ENCODE measurements around the gene TBC1D16.

The TBC1D16 gene

DNA sequence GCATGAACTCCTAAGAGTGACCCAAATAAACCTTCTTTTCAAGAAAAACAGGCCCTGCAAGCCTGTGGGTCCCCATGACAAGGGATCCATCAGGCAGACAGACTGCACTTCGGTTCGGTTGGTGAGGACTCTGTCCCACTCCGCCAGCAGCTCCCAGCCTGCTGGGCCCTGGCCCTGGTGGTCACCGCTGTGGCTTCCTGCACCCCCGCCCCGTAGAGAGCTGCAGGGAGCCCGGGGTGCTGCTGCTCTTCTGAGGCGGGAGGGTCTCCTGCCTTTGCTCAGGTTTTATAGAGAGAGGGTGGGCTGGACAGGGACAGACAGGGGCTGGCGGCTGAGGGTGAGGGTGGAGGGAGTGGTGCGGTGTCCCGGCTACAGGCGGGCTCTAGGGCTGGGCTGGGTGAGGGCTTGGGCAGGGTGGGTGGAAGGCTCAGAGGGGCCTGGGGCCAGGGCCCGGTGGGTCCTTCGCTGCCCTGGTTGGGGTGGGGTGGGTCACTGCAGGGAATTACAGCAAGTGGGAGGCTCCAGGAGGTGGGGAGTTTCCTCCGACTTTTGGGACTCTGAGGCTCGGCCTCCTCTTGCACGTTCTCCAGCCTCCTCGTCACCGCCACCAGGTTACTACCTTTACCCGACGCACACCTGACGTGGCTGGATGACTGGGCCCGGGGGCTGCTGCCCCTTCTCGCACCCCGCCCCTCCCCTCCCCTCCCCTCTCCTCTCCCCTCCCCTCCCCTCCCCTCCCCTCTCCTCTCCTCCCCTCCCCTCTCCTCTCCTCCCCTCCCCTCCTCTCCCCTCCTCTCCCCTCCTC is 106.2 kb downstream of the TBC1D16 start:
- no peak for DNase-seq (ENCODE audit: low read depth in 1 of 2, low spot score in 1 of 2)

DNA sequence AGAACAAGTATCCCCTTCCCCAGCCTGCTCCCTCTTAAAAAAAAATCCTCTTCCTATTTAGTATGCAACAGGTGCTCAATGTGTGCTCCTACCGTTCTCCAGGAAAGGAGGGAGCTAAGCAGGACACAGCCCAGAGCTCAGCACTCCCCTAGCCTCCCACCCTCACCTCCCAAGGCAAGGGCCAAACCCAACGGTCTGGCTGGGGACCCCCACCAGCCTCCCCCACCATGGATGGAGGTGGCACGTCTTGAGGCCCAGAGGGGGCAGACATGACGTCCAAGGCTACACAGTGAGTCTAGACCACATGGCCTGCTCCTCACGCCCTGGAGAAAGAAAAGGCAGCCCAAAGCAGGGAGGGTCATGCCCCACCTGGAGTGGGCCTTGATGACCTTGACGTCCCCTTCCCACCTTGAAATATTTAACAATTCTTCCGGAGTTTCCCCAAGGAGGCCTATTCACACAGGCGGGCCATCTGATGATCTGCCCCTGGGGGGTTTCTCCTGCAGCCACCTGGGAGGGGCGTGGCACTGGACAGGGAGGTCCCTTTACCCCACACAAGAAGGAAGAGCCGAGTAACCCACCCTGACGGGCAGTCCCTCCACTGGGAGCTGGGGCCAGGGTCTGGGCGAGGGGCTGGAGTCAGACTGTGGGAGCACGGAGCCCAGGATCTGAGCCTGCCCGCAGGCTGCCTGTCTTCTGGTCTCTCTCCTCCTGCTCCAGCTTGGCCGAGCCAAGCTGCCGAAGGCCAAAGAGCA is 107.0 kb downstream of the TBC1D16 start:
- DNase-seq (ENCODE audit: low read depth in 1 of 2, low spot score in 1 of 2), result no peak

DNA sequence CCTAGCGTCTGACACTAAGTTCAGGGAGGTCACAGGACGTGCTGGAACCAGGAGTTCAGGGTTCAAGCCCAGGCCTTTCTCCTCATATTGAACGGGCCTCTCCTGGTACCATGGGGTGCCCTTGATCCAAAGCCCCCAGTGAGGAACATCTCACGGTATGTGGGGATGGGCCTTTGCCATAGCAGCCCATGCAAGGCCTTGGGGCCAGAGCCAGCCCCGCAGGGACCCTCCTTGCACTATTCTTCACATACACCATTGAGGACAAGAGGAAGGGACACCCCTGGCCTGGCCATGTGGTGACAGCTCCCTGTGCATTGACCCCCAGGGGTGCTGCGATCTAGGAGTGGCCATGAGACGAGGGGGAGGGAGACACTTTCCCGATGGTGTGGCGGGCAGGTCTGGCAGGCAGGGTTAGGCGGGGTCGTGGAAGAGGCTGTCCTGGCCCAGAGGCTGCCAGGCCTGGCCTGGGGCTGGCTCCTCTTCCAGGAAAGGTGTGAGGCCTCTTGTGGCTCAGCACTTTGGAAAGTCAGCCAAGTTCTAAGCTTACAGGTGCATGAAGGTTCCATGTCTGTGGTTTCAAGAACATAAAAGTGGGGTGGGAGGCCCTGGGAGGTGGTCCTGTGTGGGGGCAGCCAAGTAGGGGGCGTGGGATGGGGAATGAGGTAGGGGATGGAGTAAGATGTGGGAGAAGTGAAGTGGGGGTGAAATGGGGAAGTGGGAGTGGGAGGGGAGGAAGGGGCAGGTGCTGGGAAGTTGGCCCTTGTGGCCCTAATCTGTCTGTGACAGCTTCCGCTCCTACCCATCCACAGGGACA is 107.8 kb downstream of the TBC1D16 start:
- no peak for DNase-seq (ENCODE audit: low read depth in 1 of 2, low spot score in 1 of 2)

DNA sequence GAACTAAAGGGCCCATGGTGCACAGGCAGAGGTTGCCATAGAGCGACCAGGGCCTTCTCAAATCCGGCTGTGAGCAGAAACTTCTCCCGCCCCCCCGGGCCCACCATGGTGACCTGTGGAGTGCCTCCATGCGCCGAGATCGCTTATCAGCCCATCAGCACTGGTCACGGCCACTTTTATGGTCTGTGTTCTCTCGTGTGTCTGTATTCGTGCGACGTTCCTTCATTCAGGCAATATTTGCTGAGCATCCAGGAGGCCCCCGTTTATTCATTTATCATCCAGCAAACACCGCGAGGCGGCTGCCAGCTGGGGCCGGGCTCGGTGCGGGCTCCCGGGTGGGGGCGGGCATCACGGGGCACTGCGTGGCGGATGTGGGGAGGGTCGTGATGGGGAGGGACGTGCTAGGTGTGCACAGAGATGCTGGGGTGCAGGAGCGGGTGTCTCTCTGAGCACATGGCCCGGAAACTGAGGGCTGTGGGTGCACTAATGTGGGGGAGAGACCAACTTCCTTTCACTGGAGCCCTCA is 108.5 kb downstream of the TBC1D16 start:
- no peak for DNase-seq (ENCODE audit: low read depth in 1 of 2, low spot score in 1 of 2)

DNA sequence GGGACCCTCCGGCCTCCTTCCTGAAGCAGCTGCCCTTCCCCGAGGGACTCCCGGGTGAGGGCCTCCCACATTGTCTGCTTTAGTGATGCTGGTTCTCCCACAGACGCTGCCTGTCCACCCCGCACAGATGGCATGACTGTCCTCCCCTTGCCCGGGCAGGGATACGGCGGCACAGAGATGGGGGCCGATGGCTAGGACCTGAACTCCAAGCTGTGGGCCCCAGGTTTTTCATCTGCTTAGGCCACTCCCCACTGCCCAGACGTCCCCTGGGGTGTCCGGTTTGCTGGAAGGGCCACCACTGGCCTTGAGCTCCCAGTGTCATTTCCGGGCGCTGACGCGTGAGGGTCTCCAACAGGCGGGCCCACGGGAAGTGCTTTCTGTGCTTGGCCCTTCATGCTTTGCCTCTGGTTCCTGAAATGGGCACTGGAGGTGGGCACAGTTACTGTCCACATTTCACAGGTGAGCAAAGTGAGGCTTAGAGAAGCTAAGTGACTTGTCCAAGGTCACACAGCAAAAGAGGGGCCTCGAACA is 109.0 kb downstream of the TBC1D16 start:
- DNase-seq (ENCODE audit: low read depth in 1 of 2, low spot score in 1 of 2), result no peak

DNA sequence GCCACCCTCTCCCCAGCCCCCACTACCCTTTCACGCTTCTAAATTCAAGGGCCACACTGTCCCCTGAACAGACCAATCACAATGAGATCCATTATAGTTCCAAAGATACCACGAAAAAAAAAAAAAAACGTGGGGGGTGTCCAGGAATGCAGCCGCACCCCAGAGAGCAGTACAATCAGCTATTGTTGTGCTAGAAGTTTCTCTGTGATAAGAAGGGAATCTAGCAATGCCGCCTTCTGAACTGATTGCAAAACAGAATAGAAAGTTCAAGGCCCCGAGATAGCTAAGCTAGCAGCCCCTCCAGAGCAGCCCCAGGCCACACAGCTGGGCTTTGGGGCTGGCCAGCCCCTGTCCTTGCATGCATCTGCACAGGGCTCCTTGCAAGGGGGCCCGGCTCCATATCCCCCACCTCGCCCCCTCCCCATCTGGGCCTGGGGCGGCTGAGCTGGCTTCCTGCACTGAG is 109.5 kb downstream of the TBC1D16 start:
- no peak for DNase-seq (ENCODE audit: low read depth in 1 of 2, low spot score in 1 of 2)

DNA sequence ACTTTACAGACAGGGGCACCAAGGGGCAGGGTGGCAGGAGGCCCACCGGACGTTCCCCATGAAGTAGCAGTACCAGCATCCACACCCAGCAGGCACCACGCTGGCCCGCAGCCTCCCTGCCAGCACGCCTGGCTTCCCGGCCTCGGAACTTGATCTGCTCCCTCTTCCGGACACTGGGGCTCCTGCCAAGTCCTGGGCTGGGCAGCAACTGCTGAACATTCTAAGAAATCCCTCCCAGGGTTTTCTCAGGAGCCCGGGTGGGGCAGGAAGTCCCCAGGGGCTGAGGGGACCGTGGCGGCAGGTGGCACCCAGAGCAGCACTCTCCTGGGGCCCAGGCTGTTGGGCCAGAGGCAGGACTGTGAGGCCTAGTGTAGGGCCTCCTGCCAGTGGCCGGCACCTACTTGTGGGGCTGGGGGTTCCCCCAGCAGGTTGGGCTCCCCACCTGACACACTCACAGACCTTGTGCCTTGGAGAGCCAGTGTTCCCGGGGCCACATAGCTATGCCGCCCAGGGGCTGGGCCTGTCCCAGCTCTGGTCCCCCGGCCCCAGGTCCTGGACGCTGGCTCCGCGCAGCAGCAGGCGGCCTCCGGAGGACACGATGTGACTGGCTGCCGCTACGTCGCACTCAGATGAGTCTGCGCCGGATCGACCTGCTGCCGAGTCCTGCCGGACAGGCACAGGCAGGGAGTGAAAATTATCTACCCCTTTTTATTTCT is 110.3 kb downstream of the TBC1D16 start:
- DNase-seq (ENCODE audit: low read depth in 1 of 2, low spot score in 1 of 2), result no peak

DNA sequence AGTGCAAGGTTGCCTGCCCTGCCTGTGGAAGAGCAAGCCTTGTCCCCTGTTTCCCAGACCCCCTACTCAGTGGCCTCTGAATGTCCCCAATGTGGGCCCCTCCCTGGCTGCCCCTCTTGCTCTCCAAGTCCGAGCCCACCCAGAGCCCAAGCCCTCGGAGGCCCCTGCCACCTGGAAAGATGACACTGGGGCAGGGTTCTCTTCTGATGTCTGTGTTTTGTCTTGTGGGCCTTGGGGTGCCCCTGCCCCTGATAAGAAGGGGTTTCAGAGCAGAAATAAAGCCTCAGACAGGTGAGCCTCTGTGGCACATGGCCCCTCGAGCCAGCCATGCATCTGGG is 111.1 kb downstream of the TBC1D16 start:
- DNase-seq (ENCODE audit: low read depth in 1 of 2, low spot score in 1 of 2), result no peak

DNA sequence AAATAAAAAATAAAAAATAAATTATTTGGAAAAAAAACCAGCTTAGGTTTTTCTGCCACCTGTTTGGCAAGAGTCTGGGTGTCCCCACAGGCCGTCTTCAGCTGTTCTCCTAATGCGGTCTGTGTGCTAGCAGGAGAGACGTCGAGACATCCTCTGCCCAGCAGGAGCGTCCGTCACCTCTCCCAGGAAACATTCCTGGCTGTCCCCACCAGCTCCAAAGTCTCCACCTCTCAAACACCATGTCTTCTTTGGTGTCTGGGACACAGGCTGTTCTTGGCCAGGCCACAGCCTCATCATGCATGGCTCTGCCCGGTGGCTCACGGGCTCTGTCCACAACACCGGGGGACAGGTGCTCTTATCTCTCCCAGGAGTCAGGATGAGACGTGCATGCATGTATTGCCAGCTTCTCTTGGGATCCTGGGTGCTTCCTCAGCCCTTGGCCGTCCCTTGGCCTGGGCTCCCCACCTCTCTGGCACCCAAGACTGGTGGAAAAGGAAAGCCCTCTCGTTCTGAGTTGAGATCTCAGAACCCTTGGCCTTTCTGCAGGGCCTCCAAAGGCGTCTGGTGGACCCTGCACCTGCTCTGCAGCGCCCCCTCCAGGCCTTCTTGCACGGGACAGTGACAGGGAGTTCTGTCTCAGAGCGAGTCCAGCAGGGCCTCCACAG is 111.6 kb downstream of the TBC1D16 start:
- peak in 1 of 2 donors; percentile 20 for DNase-seq (ENCODE audit: low read depth in 1 of 2, low spot score in 1 of 2)

DNA sequence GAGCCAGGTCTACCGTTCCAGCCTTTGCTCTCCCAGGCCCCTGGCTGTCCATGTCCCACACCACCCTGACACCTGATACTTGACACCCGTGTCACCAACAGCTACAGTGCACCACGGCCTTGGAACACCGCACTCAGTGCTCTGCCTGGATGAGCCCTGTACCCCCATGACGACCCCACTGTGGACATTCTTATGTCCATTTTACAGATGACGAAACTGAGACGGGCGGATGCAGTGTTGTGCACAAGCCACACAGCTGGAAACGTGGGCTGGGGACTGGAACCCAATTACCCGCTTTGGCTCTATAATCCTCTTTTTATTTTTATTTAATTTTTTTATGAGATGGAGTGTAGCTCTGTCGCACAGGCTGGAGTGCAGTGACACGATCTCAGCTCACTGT is 112.9 kb downstream of the TBC1D16 start:
- no peak for DNase-seq (ENCODE audit: low read depth in 1 of 2, low spot score in 1 of 2)

DNA sequence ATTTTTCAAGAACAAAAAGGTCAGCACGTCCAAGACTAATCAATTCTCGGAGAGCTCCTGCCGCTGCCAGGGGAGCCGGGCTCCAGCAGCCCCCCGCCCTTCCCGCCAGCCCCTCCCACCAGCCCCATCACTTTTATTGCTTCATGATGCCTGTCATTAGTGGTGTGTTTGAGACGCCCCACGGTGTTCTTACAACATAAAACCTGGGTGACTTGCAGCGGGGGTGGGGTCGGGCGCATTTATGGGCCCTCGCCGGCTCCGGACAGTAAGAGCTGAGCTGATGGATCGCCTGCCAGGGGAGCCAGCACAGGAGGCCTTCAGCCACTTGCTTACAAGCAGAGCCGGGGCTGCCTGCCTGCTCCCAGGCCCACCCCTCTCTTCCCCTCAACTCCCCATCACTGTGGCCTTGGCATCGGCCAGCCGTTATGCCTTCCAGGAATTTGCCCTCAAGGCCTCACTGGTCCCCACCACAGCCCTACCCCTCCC is 113.5 kb downstream of the TBC1D16 start:
- DNase-seq (ENCODE audit: low read depth in 1 of 2, low spot score in 1 of 2), result no peak

DNA sequence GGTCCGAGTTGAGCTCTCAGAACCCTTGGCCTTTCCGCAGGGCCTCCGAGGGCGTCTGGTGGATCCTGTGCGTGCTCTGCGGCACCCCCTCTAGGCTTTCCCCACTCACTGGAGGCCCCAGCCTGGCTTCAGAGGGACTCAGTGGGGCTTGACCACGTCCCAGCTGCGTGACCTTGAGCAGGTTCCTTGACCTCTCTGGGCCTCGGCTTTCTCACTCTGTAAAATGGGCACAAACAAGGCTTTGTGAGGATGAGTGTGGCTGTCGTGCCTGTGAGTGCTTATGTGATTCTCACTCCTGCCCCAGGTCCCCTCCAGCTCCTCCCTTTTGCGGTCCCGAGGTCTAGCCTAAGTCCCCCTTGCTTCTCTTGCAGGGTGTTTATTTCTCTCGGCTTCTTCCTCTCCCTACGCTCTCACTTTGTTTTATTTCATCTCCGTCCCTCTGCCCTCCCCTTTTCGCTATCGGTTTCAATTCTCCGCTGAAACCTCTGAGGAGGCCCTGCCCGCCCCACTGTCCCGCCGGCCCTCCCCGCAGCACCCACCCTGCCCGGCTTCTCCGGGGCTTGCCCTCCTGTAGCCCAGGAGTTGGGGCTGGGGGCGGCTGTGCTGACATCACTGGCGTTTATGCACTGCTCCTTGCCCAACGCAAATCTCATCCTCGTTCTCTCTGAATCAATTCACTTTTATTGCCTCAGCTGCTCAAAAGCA is 114.1 kb downstream of the TBC1D16 start:
- no peak for DNase-seq (ENCODE audit: low read depth in 1 of 2, low spot score in 1 of 2)

DNA sequence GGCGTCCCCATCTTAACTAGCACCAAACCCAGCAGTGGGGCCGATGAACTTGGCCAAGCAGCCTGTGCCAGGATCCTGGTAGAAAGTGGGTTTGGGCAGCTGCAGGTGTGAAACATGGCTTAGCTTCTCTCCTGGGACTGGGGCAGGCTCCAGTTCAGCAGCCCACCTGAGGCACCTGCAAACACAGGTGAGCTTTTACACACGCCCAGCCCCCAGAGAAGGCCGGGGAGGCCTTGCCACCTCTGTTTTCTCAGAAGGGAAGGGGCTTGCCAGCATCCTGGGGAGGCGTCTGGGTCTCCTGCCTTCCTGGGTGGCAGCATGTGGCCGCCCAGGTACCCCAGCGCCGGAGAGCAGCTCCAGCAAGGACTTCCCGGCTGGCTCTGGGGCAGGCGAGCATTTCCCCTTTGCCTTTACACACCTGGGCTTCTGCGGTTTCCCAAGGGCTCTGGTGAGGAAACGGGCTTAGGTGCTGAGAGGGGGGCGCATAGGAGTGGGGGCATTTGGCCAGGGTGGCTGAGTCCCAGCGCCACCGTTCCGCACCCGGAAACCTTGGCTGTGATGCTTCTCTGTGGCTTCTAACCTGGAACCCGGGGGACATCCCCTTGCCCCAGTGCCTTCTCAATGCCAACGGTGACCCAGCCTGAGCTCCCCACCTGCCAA is 114.8 kb downstream of the TBC1D16 start:
- no peak for DNase-seq (ENCODE audit: low read depth in 1 of 2, low spot score in 1 of 2)

DNA sequence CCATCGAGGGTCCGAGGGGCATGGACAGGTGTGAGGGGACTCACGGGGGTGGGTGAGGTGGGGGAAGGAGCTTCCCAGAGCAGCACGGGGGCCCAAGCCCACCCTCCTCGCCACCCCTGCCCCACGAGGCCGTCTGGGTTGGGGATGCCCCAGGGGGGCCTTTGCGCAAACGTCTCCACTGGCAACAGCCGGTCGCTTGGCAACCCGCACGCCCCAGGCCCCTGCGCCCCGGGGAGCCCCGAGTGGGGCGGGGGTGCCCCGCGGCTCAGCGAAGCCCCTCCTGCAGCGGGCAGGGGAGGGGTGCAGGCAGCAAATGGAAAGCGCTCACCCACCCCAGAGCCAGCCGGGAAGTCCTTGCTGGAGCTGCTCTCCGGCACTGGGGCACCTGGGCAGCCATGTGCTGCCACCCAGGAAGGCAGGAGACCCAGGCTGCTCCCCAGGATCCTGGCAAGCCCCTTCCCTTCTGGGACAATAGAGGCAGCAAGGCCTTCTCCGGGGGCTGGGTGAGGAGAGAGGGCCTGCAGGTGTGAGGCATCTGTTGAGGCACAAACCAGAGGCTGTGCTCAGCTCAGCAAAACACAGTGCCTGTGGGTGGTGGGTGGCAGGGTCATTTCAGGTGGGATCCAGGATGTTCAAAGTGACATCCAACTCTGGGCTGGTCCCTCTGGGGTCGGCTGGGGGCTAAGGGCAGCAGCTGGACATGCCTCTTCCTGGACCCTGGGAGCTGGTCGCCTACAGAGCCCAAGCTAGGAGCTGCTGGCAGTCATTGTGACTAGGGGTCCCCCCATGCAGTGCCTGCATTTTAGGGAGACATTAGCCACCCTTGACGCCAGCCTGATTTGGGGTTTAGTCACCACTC is 115.6 kb downstream of the TBC1D16 start:
- DNase-seq (ENCODE audit: low read depth in 1 of 2, low spot score in 1 of 2), result no peak

DNA sequence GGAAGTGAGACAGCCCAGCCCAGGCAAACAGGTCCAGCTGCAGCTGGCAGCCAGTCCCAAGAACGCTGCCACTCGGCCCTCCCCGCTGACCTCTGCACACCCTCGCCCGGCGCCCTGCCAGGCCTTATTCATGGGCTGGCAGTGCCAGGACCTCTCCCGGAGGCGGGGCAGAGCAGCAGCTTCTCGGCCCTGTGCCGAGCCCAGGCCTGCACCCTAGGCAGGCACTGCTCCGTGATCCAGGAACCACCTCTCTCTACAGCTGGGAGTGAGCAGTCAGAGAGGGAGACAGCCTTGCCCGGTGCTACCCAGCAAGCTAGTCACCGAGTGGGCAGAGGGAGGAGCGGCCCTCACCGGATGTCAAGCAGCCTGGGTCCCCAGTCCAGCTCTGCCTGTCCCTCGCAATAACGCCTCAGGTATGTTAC is 116.5 kb downstream of the TBC1D16 start:
- DNase-seq (ENCODE audit: low read depth in 1 of 2, low spot score in 1 of 2), result no peak

DNA sequence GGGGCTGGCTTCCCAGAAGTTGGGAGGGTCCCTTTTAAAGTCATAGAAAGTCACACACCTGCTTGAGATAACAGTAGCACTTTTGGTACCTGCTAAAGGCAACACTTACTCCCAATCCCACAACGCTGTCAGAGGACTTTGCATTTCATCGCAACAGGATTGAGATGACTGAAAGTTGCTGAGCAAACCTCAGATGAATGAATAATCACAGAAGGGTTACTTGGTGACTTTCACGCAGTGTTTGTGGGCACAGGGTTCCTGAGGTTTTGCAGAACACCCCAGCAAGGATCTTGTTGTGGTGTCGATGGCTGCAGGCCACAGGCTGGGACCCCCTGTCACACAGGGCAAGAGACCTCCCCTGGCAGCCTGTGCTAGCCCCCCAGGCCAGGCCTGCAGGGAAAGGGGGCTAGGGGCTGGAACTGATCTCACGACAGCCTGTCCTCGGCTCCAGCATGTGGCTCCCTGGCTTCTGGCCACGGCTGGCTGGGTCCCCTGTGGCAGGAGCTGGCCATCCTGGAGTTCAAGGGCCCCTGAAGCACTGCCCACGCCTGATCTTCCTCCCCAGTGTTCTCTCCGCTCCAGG is 117.0 kb downstream of the TBC1D16 start:
- no peak for DNase-seq (ENCODE audit: low read depth in 1 of 2, low spot score in 1 of 2)

DNA sequence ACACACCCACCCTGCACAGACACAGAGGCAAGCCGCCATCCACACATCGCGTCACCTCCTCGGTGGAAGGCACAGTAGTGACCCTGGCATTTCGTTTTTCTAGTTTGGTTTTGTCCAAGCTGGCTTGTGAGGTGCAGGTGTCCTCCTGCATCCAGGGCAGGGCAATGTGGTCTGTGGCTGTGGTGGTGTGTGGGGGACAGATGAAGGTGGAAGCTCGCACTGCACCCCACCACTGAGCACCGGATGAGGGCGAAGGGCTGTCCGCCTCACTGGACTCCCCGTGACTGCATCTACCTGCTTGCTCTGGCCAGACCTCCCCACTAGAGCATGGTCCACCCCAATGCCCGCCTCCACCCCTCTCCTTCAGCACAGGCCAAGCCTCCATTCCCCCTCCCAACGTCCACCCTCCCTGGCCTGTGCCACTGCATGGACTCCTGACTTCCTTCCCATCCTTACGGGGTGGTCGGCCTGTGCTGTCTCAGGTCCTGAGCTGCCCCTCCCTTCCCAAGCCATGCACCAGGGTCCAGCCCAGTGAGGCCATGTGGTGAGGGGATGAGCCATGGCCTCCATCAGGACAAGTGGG is 117.7 kb downstream of the TBC1D16 start:
- no peak for DNase-seq (ENCODE audit: low read depth in 1 of 2, low spot score in 1 of 2)

All from stimulated activated CD4-positive, alpha-beta T cell treated with anti-CD3 and anti-CD28 coated beads, Interleukin-15, amount 100 ng/mL, for 1 hour (primary cell).